ENCODE measurements around the gene MGAT5. TPM values are rescaled to one million over a fixed set of nuclear protein-coding genes. Genes with fewer than 3 reads are reported as not detected.

The MGAT5 gene, protein sequence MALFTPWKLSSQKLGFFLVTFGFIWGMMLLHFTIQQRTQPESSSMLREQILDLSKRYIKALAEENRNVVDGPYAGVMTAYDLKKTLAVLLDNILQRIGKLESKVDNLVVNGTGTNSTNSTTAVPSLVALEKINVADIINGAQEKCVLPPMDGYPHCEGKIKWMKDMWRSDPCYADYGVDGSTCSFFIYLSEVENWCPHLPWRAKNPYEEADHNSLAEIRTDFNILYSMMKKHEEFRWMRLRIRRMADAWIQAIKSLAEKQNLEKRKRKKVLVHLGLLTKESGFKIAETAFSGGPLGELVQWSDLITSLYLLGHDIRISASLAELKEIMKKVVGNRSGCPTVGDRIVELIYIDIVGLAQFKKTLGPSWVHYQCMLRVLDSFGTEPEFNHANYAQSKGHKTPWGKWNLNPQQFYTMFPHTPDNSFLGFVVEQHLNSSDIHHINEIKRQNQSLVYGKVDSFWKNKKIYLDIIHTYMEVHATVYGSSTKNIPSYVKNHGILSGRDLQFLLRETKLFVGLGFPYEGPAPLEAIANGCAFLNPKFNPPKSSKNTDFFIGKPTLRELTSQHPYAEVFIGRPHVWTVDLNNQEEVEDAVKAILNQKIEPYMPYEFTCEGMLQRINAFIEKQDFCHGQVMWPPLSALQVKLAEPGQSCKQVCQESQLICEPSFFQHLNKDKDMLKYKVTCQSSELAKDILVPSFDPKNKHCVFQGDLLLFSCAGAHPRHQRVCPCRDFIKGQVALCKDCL
- 18.0 and 39.7 TPM in 2 replicates for total RNA-seq

GRCh38 chr2:134253804-134254203 lies at the start of gene MGAT5:
TSS of gene MGAT5 (plus strand) at chr2:134254072. CDS start at chr2:134254404, 332 bp downstream.

Small RNA genes within 50 kb of the gene (small RNA-seq; reads per million reads assigned to genes)
- not detected for gene RNA5SP104
